CD14-positive monocyte (primary cell): ENCODE results near the gene TCF4. TPM values are rescaled to one million over a fixed set of nuclear protein-coding genes. Genes with fewer than 3 reads are reported as not detected.

ENCODE experiments used
- DNase-seq, 3 donors: peaks; one replicate each; pipeline ENCODE4 v3.0.0-alpha.2; 2011 to 2022
- H2AFZ ChIP-seq: 2 replicates; pipeline ENCODE4 v1.6.0; 2012; ENCODE audit warnings: mild to moderate bottlenecking, low read depth, low read length, inconsistent platforms; ENCODE audit not compliant: insufficient read depth, poor library complexity, severe bottlenecking
- H3K27ac ChIP-seq, 2 donors: 1 replicate in 1 of 2; 2 replicates in 1 of 2; pipeline ENCODE4 v1.5.1; 2012 to 2013; ENCODE audit warnings: low read length in 2 of 2, control low read depth in 1 of 2, inconsistent platforms in 1 of 2, low read depth in 1 of 2, mild to moderate bottlenecking in 1 of 2
- H3K27me3 ChIP-seq, 2 donors: one replicate each; pipeline versions ENCODE4 v1.6.0 to v1.6.1; 2011 to 2013; ENCODE audit warnings: low read length in 2 of 2; ENCODE audit not compliant: control insufficient read depth in 2 of 2, insufficient read depth in 2 of 2
- H3K36me3 ChIP-seq, 2 donors: replicated peaks in 1 of 2; 1 replicate in 1 of 2; 2 replicates in 1 of 2; pipeline versions ENCODE4 v1.5.1 to v1.6.1; 2012 to 2013; ENCODE audit warnings: low read length in 2 of 2, control low read depth in 1 of 2, inconsistent platforms in 1 of 2, mild to moderate bottlenecking in 1 of 2; ENCODE audit not compliant: insufficient read depth in 2 of 2, control insufficient read depth in 1 of 2
- H3K4me1 ChIP-seq, 2 donors: 1 replicate in 1 of 2; 2 replicates in 1 of 2; pipeline versions ENCODE4 v1.5.1 to v1.6.1; 2012 to 2013; ENCODE audit warnings: low read length in 2 of 2, control low read depth in 1 of 2, inconsistent platforms in 1 of 2, mild to moderate bottlenecking in 1 of 2, moderate library complexity in 1 of 2; ENCODE audit not compliant: insufficient read depth in 2 of 2, control insufficient read depth in 1 of 2
- H3K4me2 ChIP-seq: replicated peaks from 2 replicates; pipeline ENCODE3; 2012; ENCODE audit warnings: low read length, moderate library complexity, mild to moderate bottlenecking; ENCODE audit not compliant: poor library complexity, severe bottlenecking; ENCODE audit errors: extremely low read depth
- H3K4me3 ChIP-seq, 3 experiments: fragments of 200-600 bp in 1 of 3; sonication (generic) in 1 of 3; replicated peaks in 1 of 3; 1 replicate in 2 of 3; 2 replicates in 1 of 3; pipeline ENCODE4 v1.5.1; 2011 to 2013; ENCODE audit warnings: low read length in 3 of 3, mild to moderate bottlenecking in 3 of 3, control low read depth in 2 of 3, low read depth in 2 of 3, inconsistent platforms in 1 of 3, moderate library complexity in 1 of 3
- H3K79me2 ChIP-seq: 2 replicates; pipeline ENCODE4 v1.6.0; 2012; ENCODE audit warnings: mild to moderate bottlenecking, control low read depth, inconsistent platforms, low read length, moderate library complexity; ENCODE audit not compliant: insufficient read depth
- H3K9ac ChIP-seq: 2 replicates; pipeline ENCODE4 v1.6.0; 2017; ENCODE audit warnings: low read length, mild to moderate bottlenecking; ENCODE audit not compliant: insufficient read depth, poor library complexity, severe bottlenecking
- H3K9me3 ChIP-seq, 2 donors: replicated peaks in 1 of 2; 1 replicate in 1 of 2; 2 replicates in 1 of 2; pipeline versions ENCODE4 v1.5.1 to v1.6.1; 2012 to 2013; ENCODE audit warnings: low read length in 2 of 2, control low read depth in 1 of 2; ENCODE audit not compliant: control insufficient read depth in 1 of 2, insufficient read depth in 1 of 2
- H4K20me1 ChIP-seq: 2 replicates; pipeline ENCODE4 v1.6.0; 2012; ENCODE audit warnings: mild to moderate bottlenecking, low read length, control low read depth, moderate library complexity; ENCODE audit not compliant: insufficient read depth
- H3K27ac Mint-ChIP-seq, 7 donors: one replicate each; pipeline ENCODE4 v1.8.0; 2020; ENCODE audit warnings: mild to moderate bottlenecking in 7 of 7, mixed read lengths in 7 of 7, moderate library complexity in 6 of 7, inconsistent platforms in 2 of 7
- H3K27me3 Mint-ChIP-seq, 3 donors: one replicate each; pipeline ENCODE4 v1.8.0; 2021 to 2022; ENCODE audit warnings: low read depth in 3 of 3, mild to moderate bottlenecking in 3 of 3, mixed read lengths in 3 of 3, moderate library complexity in 3 of 3, inconsistent platforms in 1 of 3
- H3K36me3 Mint-ChIP-seq, 2 donors: one replicate each; pipeline ENCODE4 v1.8.0; 2020; ENCODE audit warnings: mixed read lengths in 2 of 2, inconsistent platforms in 1 of 2, mild to moderate bottlenecking in 1 of 2
- H3K4me1 Mint-ChIP-seq: one replicate; pipeline ENCODE4 v1.8.0; 2020; ENCODE audit warnings: mild to moderate bottlenecking, mixed read lengths
- H3K4me3 Mint-ChIP-seq, 2 donors: one replicate each; pipeline ENCODE4 v1.8.0; 2020; ENCODE audit warnings: mild to moderate bottlenecking in 2 of 2, mixed read lengths in 2 of 2, moderate library complexity in 1 of 2
- H3K9me3 Mint-ChIP-seq, 7 donors: one replicate each; pipeline ENCODE4 v1.8.0; 2020 to 2022; ENCODE audit warnings: mixed read lengths in 7 of 7, mild to moderate bottlenecking in 6 of 7, moderate library complexity in 6 of 7, inconsistent platforms in 2 of 7
- WGBS: methylation state at CpG from one replicate; pipeline ENCODE4 v1.1.5; 2013; ENCODE audit warnings: missing lambda C conversion rate; ENCODE audit not compliant: insufficient coverage; 5-methylcytosine and 5-hydroxymethylcytosine counted together
- intact Hi-C, 2 donors: fragments of 100-400 bp; cut with micrococcal nuclease; formaldehyde crosslinking; loops; one replicate each; pipeline versions ENCODE4 v1.15.0 to v1.15.1; 2023
- polyA plus RNA-seq, 3 donors: library from polyadenylated mRNA; depleted of rRNA in 1 of 3; unstranded in 2 of 3; stranded (reverse) in 1 of 3; fragments of 300-500 nt in 2 of 3; fragments of >200 nt in 1 of 3; fragmentation: Illumina TruSeq in 2 of 3; gene quantifications; 1 replicate in 2 of 3; 2 replicates in 1 of 3; pipeline ENCODE4 v1.2.3, GENCODE V29; 2012 to 2021
- TF ChIP-seq, protein P1 (sequence below): fragments of 200-600 bp; IDR thresholded peaks from one replicate; pipeline ENCODE4 v1.8.0; 2022; ENCODE audit warnings: antibody characterized with exemption, mild to moderate bottlenecking

The TCF4 gene
- polyA plus RNA-seq, 3 donors = 5.9 to 12.9 (median 10.7) TPM

DNA sequence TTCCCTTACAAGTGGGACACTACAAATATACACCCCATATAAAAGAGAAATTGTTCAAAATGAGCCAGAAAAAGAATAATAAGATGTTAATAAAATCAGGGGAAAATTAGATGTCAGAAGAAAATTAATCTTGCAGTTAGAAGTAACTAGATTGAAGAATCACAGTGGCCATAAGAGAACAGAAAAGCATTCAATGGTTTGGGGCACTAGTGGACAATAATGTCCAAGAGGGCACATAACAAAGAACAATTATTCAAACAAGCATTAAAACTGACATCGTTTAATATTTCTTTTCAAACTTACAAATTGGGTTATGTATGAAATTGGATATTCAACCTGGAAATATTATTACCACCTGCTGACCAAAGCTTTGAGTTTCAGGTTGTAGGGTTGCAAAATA lies 12.9 kb downstream of the TCF4 start:
- WGBS = no CpG with 5 or more reads among the region's 1 CpG
- Histone ChIP-seq H3K27ac (no peak overlapping the region), H3K27me3 (no peaks in the 10 kb centered on the region), H3K4me1 (peaks cover 7 to 25% of the 10 kb centered on the region in 2 donors), H2AFZ (peak overlapping the region; percentile 4), H3K79me2 (no peaks in the 10 kb centered on the region), H3K9ac (no peak overlapping the region), H3K4me3 (no peak overlapping the region), H3K4me2 (no peak overlapping the region), H3K9me3 (no peaks in the 10 kb centered on the region), H4K20me1 (no peaks in the 10 kb centered on the region), H3K36me3 (no peaks in the 10 kb centered on the region)
- no peak for DNase-seq
- Mint-ChIP-seq H3K4me3 (no peak overlapping the region), H3K4me1 (peaks cover 28% of the 10 kb centered on the region), H3K9me3 (peaks cover 0 to 4% (median 0%) of the 10 kb centered on the region in 7 donors), H3K36me3 (no peaks in the 10 kb centered on the region), H3K27me3 (no peaks in the 10 kb centered on the region), H3K27ac (peak overlapping the region in 2 of 7 donors; percentile 0 to 54)
- TF ChIP-seq, protein P1, sequence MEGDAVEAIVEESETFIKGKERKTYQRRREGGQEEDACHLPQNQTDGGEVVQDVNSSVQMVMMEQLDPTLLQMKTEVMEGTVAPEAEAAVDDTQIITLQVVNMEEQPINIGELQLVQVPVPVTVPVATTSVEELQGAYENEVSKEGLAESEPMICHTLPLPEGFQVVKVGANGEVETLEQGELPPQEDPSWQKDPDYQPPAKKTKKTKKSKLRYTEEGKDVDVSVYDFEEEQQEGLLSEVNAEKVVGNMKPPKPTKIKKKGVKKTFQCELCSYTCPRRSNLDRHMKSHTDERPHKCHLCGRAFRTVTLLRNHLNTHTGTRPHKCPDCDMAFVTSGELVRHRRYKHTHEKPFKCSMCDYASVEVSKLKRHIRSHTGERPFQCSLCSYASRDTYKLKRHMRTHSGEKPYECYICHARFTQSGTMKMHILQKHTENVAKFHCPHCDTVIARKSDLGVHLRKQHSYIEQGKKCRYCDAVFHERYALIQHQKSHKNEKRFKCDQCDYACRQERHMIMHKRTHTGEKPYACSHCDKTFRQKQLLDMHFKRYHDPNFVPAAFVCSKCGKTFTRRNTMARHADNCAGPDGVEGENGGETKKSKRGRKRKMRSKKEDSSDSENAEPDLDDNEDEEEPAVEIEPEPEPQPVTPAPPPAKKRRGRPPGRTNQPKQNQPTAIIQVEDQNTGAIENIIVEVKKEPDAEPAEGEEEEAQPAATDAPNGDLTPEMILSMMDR = no peak
- intact Hi-C loops = no loop called here

DNA sequence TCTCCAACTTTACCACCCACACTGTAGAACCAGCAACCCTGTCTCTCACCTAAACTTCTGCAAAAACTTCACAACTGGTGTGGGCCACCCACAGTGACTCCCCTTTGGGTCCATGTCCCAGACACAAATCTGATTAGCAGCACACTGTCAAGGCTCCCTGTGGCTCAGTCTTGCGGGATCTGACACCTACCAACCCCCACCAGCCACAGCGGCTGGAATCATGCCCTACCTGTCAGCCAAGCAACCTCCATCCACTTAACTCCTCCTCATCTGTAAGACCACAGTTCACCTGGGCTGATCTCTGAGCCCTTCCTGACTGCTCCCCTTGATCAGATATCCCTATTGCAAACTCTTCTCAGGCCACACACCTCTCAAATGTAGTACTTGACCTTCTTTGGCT lies 14.6 kb downstream of the TCF4 start:
- WGBS = 90% methylated on average over 2 of the region's 2 CpGs
- no peaks in the 10 kb centered on the region for H3K9me3 ChIP-seq
- no peak overlapping the region for H3K4me2 ChIP-seq
- no peak overlapping the region for H3K9ac ChIP-seq
- Mint-ChIP-seq H3K4me1 (peaks cover 28% of the 10 kb centered on the region), H3K27me3 (no peaks in the 10 kb centered on the region), H3K9me3 (peaks cover 0 to 4% (median 0%) of the 10 kb centered on the region in 7 donors), H3K4me3 (no peak overlapping the region), H3K27ac (peak overlapping the region in 2 of 7 donors; percentile 14 to 15), H3K36me3 (no peaks in the 10 kb centered on the region)
- no peak overlapping the region for H2AFZ ChIP-seq
- intact Hi-C loops = no loop called here
- H3K79me2 ChIP-seq = no peaks in the 10 kb centered on the region
- TF ChIP-seq, protein P1 = no peak
- H4K20me1 ChIP-seq = no peaks in the 10 kb centered on the region
- H3K27ac ChIP-seq = no peak overlapping the region
- peaks cover 7 to 25% of the 10 kb centered on the region in 2 donors for H3K4me1 ChIP-seq
- no peaks in the 10 kb centered on the region for H3K27me3 ChIP-seq
- H3K4me3 ChIP-seq = no peak overlapping the region
- DNase-seq = no peak
- no peaks in the 10 kb centered on the region for H3K36me3 ChIP-seq
